ENCODE results near the gene MGMT. TPM values are rescaled to one million over a fixed set of nuclear protein-coding genes. Genes with fewer than 3 reads are reported as not detected.

The MGMT gene
- total and polyA plus RNA-seq, 9 of the 15 experiments (the other 6 are each of a cell fraction or from before 2014, with no cell fraction given): 0.03 to 0.29 (median 0.11) TPM; not detected in 4

DNA sequence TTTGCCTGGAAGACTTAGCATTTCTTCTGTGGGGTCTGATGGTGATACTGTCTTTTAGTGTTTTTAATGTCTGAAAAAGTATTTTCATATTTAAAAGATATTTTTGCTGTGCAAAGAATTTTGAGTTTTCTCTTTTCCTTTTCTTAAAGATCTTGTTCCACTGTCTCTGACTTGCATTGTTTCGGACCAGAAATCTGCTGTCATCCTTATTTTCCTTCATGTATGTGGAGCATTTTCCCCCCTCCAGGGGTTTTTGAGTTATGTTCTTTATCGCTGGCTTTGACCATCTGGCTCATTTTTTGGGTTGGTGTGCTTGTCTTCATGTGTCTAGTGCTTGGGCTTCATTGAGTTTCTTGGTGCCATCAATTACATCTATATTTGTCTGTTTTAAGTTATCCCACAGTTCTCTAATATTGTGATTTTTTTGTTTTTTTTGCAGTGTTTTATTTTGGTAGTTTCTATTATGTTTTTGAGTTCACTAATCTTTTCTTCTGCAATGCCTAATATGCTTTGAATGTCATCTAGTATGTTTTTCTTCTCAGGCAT lies 119.9 kb downstream of the MGMT start:
- FAIRE-seq: no peak
- no peak for ATAC-seq
- in situ Hi-C loops (cut with MboI) (no loop called here), intact Hi-C loops (cut with micrococcal nuclease) (no loop called here)
- WGBS (ENCODE audit: insufficient coverage, low coverage, missing lambda C conversion rate): 8% methylated on average over 2 of the region's 2 CpGs
- Histone ChIP-seq H3K9ac (ENCODE audit: insufficient read depth in 1 of 2, low read depth in 2 of 2, low read length in 2 of 2) (no peak overlapping the region), H3K27me3 (ENCODE audit: control insufficient read depth in 2 of 2, insufficient read depth in 2 of 2, low read length in 2 of 2) (no peaks in the 10 kb centered on the region), H3K36me3 (ENCODE audit: control insufficient read depth, insufficient read depth, low read length) (no peaks in the 10 kb centered on the region), H3K9me3 (replicated peaks; ENCODE audit: control insufficient read depth, insufficient read depth, low read depth, low read length) (no peaks in the 10 kb centered on the region; the same call in 1 of the 2 replicates), H3K79me2 (ENCODE audit: control insufficient read depth, insufficient read depth, low read length) (no peaks in the 10 kb centered on the region), H3K9me1 (ENCODE audit: control insufficient read depth, insufficient read depth, low read length) (no peaks in the 10 kb centered on the region), H3K4me3 (no peak overlapping the region), H2AFZ (ENCODE audit: low read depth, low read length) (no peak overlapping the region), H3K4me2 (ENCODE audit: insufficient read depth, low read length) (no peak overlapping the region), H4K20me1 (replicated peaks; ENCODE audit: control insufficient read depth, insufficient read depth, low read length) (no peaks in the 10 kb centered on the region), H3K27ac (ENCODE audit: extremely low read depth, low read depth, low read length) (no peak overlapping the region), H3K4me1 (replicated peaks in 1 of 2; ENCODE audit: control insufficient read depth in 2 of 2, insufficient read depth in 2 of 2, low read length in 2 of 2) (no peaks in the 10 kb centered on the region)
- TF ChIP-seq ZNF408 (CRISPR knock-in tag; IDR thresholded peaks at IDR 0.05; ENCODE audit: low read depth) (no peak), HDAC1 (IDR thresholded peaks at IDR 0.05) (no peak), SMAD2 (IDR thresholded peaks at IDR 0.05; ENCODE audit: low read depth, low read length) (no peak), ZNF3 (CRISPR knock-in tag; IDR thresholded peaks at IDR 0.05) (no peak), TRIM28 (IDR thresholded peaks at IDR 0.05) (peak; percentile 80; the same call in 1 of the 2 replicates), ZBTB43 (CRISPR knock-in tag; IDR thresholded peaks at IDR 0.05) (no peak), CBX3 (IDR thresholded peaks at IDR 0.05; ENCODE audit: borderline replicate concordance in 1 of 2, low read length in 2 of 2) (0 out of 3 replicates have a peak, but pooled peaks of 1 of the 2 experiments have one; percentile 57), SRSF1 (IDR thresholded peaks at IDR 0.05; ENCODE audit: low read depth, low read length) (no peak), POLR2H (tag; IDR thresholded peaks at IDR 0.05; ENCODE audit: low read depth) (no peak)
- TF ChIP-seq, protein P1, sequence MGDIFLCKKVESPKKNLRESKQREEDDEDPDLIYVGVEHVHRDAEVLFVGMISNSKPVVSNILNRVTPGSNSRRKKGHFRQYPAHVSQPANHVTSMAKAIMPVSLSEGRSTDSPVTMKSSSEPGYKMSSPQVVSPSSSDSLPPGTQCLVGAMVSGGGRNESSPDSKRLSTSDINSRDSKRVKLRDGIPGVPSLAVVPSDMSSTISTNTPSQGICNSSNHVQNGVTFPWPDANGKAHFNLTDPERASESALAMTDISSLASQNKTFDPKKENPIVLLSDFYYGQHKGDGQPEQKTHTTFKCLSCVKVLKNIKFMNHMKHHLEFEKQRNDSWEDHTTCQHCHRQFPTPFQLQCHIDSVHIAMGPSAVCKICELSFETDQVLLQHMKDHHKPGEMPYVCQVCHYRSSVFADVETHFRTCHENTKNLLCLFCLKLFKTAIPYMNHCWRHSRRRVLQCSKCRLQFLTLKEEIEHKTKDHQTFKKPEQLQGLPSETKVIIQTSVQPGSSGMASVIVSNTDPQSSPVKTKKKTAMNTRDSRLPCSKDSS (IDR thresholded peaks at IDR 0.05; ENCODE audit: low read depth, partially characterized antibody): peak; percentile 18
- no TSS peak for BruUV-seq (replicated peaks)
- DNase-seq (ENCODE audit: extremely low read depth in 1 of 4, low spot score in 3 of 4): peak in 2 of 4 experiments; percentile 10 to 11
- ChIA-PET CTCF (ENCODE audit: low intra/inter-chr PET ratio) (no interaction called here), POLR2A (no interaction called here)

Measured in K562 (cell line).